Stimulated activated CD8-positive, alpha-beta memory T cell treated with anti-CD3 and anti-CD28 coated beads, Interleukin-7, amount 100 ng/mL, for 48 hours (primary cell): ENCODE measurements around the gene CORO2B.

Experiments used
- DNase-seq, 2 donors: peaks; one replicate each; pipeline ENCODE4 v3.0.0-alpha.2; 2020; ENCODE audit warnings: low read depth in 1 of 2; ENCODE audit errors: extremely low read depth in 1 of 2

CORO2B gene

DNA sequence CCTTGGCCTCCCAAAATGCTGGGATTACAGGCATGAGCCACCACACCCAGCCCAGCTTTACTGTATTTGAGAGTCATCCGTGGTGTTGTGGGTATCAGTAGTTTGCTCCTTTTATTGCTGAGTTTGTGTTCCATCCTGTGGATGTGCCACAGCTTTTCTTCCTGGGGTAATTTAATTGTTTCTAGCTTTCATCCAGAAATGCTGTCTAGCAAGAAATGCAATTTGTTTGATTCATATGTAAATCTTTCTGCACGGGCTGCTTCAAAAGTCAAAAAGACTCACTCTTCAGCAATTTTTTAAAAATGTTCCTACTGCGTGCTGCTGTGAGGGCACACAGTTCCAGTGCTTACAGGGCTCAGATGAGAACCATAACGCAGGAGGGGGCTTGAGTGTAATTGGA lies 47.1 kb downstream of the CORO2B start:
- DNase-seq = no peak

GRCh38 chr15:68626283-68626682 lies 47.5 kb downstream of the CORO2B start:
- DNase-seq = no peak

DNA sequence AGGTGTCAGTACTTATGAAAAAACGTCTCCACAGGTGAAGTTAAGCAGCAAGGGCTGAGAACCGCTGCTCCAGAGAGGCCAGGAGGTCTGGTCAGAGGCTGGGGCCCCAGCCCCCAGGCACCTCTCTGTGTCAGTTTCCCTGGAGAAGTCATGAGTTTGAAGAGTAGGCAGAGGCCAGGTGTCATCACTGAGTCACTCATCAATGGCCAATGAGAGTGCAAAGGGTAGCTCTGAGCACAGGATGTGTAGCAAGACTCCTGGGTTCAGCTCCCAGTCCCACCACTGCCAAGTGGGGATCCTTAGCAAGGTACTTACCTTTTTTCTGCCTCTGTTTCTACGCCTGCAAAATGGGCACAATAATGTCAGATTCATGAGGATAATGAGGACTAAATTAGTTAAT lies 47.9 kb downstream of the CORO2B start:
- DNase-seq = no peak

DNA sequence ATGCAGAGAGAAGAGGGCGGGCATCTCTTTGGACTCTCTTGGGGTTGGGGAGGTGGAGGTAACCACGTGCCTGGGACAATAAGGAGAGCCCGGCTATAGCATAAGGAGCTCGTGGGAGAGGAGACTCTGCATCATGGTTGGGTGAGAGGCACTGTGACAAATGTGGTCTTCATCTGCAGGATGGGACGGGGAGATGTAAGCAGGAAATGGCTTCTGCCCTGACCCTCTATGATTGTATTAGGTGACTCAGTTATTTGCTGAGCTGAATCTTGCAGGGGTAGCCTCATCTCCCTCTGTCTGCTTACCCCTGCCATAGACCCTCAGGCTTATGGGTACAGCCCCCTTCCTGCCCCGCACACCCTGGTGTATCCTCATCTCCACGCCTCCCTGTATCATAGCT lies 48.7 kb downstream of the CORO2B start:
- DNase-seq = no peak

DNA sequence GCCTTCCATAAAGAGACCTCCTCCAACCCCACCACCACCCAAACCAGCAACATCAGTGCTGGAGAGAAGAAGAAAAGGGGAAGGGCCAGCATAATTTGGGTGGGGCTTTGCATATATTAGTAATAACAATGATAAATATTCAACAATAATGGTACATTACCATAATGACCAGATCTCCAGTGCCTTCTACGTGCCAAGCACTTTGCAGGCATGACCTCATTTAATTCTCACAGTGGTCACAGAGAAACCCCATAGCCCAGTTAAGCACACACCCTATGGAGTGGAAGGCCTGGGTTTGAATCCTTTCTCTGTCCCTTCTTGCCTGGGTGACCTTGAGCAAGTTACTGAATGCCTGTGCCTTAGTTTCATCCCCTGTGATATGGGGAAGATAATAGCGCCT lies 49.2 kb downstream of the CORO2B start:
- no peak for DNase-seq

GRCh38 chr15:68629519-68630210 lies 50.9 kb downstream of the CORO2B start:
- no peak for DNase-seq

DNA sequence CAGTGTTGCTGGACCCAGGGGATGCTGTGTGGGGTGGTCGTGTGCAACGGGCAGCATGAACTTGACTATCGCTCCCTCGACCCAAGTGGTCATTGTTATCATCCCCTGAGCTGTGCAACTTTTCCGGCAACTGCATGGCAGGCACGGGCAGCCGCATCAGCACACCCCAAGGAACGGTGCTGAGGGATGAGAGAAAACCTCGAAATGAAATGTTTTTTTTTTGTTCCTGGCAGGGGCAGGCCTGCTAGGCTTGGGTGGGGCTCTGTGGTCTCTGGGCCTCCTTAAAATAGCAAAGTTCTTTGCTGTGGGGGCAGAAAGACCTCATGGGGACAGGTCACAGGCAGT lies 51.4 kb downstream of the CORO2B start:
- no peak for DNase-seq

- no peak for DNase-seq
Measured at GRCh38 chr15:68630836-68631235, 52.0 kb downstream of the CORO2B start.

GRCh38 chr15:68631601-68632051 lies 52.8 kb downstream of the CORO2B start:
- DNase-seq = no peak

- no peak for DNase-seq
Measured at GRCh38 chr15:68632101-68632500, 53.3 kb downstream of the CORO2B start.

DNA sequence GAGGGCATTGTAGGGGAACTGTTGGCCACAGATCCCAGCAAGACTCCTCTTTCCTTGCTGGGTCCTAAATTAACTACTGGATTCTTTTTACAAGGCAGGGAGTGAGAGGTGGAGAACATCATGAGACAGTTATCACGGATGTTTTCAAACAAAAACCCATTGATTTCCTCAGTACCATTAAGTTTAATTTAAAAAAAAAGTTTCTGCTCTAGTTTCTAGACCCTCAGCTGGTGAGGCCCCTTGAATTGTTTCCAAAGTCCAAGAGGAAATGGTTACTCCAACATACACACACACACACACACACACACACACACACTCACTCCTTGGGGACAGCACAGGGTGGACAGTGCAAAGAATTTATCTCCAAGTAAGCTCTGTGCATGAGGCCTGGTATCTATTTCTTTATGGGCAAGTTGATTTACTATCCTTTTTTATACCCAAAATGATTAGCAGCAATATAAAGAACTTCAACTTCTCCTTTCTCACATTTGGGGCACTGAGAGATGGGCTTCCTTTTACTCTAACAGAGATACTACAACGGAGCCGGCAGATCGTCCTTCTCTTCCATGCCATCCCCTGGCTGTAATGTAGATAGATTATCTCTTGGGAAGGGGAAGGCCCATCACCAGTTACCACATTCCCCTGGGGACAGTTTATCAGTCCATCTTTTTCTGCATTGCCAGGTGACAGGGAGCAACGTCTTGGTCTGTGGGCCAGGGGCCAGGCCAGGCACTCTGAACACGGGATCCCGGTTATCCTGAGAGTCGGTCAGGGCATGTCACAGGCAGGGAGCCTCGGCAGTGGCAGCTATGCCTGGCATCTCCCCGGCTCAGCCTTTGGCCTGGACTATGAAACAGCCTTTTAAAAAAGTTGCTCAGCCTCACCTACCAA lies 54.7 kb downstream of the CORO2B start:
- DNase-seq = no peak

GRCh38 chr15:68634122-68634482 lies 55.3 kb downstream of the CORO2B start:
- DNase-seq = no peak

GRCh38 chr15:68634531-68634930 lies 55.7 kb downstream of the CORO2B start:
- DNase-seq = no peak

DNA sequence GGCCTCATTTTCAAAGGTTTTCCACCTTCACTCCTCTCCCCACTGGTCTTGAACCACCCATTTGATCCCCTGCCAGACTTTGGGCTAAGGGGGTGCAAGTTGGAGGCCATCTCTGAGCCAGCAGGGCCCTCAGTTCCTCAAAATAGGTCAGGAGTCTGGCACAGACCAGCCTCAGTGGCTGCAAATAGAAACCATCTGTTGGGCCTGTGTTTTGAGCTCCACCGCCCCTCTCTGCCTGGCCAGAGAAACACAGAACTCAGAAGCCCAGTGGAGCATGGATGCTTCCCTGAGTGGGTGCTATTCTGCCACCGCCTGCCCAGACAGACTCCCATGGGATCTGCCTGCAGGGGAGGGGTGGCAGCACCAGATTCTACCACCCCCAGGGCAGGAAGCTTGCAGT lies 56.3 kb downstream of the CORO2B start:
- no peak for DNase-seq

GRCh38 chr15:68636256-68636655 lies 57.5 kb downstream of the CORO2B start:
- no peak for DNase-seq

GRCh38 chr15:68637767-68638404 lies 59.1 kb downstream of the CORO2B start:
- no peak for DNase-seq

- DNase-seq = no peak
Measured at GRCh38 chr15:68638953-68639515, 60.2 kb downstream of the CORO2B start.

DNA sequence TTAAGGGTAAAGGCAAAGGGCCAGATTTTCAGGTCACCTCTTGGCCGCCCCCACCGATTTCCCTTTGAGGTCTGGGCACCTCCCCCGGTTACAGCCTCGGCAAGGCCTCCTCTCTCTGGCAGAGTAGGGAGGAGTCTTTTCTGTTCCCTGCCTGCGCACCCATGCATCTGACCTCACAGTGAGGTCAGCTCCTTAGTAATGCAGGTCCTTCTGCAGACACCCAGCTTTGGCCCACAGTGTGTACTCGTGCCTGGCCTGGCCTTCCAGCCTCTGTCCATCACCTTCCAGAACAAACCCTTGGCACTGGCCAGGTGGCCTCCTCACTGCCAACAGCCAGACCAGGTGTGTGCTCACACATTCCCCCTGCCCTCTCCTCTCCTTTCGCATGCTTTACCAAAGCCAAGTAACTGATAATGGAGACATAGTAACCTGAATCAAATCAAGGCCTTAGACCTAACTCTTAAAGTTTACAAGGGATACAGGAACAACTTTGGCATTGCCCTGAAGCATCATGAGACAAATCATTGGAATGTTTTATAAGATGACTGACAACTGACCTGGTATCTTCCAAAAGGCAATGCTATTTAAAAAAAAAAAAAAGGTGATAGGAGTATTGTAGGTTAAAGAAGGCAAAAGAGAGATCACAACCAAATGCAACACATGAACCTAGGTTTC lies 61.3 kb downstream of the CORO2B start:
- no peak for DNase-seq

DNA sequence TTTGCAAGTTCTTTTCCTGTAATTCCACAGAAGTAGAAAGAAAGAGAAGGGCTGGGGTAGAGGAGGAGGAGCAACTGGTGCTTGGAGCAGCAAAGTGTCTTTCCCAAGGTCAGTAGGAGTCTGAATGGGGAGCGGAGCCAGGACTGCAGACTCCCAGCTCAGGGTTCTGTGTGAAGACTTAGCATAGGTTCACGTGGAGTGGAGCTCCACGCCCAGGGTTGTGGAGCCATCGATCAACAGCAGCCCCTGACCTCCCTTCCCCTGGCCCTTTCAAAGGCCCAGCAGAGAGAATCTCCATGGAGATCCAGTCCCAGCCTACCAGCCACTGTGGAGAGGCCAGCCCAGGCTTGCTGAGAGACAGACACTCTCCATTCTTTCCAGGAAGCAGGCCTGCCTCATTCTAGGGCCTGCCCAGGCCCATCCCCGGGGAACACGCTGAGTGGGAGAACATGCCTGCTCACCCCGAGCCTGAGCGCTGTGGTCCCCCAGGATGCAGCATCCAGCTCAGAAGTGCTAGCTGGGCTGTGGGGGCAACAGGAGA lies 62.1 kb downstream of the CORO2B start:
- no peak for DNase-seq

GRCh38 chr15:68641376-68641775 lies 62.6 kb downstream of the CORO2B start:
- no peak for DNase-seq

DNA sequence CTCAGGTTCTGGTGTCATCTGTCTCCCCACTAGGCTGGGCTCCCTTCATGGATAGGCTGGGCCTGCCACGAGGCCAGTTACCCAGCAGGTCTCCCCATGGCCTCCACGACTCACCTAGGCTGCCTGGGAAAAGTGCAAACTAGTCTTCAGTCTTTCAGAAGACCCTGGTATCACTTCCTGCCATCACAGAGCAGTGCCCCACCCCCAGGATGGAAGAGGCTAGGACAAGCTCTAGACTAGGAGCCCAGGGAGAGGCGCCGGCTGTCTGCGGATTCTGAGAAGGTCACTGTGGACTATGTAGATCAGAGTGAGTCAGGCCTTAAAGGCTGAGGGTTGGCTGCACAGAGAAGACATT lies 63.7 kb downstream of the CORO2B start:
- no peak for DNase-seq
